Measurements from ENCODE around the gene ENTR1.

Gene ENTR1

GRCh38 chr9:136376457-136376856 is 34.0 kb downstream of the ENTR1 start:
- DNase-seq (ENCODE audit: low read depth): no peak

GRCh38 chr9:136375096-136375495 is 35.3 kb downstream of the ENTR1 start:
- DNase-seq (ENCODE audit: low read depth): no peak

GRCh38 chr9:136374183-136374575 is 36.2 kb downstream of the ENTR1 start:
- no peak for DNase-seq (ENCODE audit: low read depth)

- DNase-seq (ENCODE audit: low read depth): no peak
These were observed 36.9 kb downstream of the ENTR1 start, which contains the start of gene CARD9 for GRCh38 chr9:136373300-136374182. TSS of gene CARD9 (minus strand) at chr9:136373669. CDS start at chr9:136372078, 1,591 bp downstream.

GRCh38 chr9:136372561-136373299 is 37.7 kb downstream of the ENTR1 start:
- no peak for DNase-seq (ENCODE audit: low read depth)

- no peak for DNase-seq (ENCODE audit: low read depth)
These were observed 38.4 kb downstream of the ENTR1 start for GRCh38 chr9:136372006-136372405.

- DNase-seq (ENCODE audit: low read depth): no peak
These were observed 38.9 kb downstream of the ENTR1 start for GRCh38 chr9:136371533-136371880.

GRCh38 chr9:136370687-136371532 is 39.5 kb downstream of the ENTR1 start:
- DNase-seq (ENCODE audit: low read depth): no peak

- no peak for DNase-seq (ENCODE audit: low read depth)
These were observed 40.4 kb downstream of the ENTR1 start for GRCh38 chr9:136370037-136370436.

GRCh38 chr9:136368190-136368589 is 42.2 kb downstream of the ENTR1 start:
- no peak for DNase-seq (ENCODE audit: low read depth)

- DNase-seq (ENCODE audit: low read depth): no peak
These were observed 42.9 kb downstream of the ENTR1 start for GRCh38 chr9:136367296-136368145.

- no peak for DNase-seq (ENCODE audit: low read depth)
These were observed 43.6 kb downstream of the ENTR1 start for GRCh38 chr9:136366826-136367225.

GRCh38 chr9:136365775-136366222 is 44.6 kb downstream of the ENTR1 start:
- no peak for DNase-seq (ENCODE audit: low read depth)

GRCh38 chr9:136364942-136365774 is 45.3 kb downstream of the ENTR1 start:
- DNase-seq (ENCODE audit: low read depth): no peak

- DNase-seq (ENCODE audit: low read depth): no peak
These were observed 46.3 kb downstream of the ENTR1 start for GRCh38 chr9:136363949-136364748.

- peak; percentile 93 for DNase-seq (ENCODE audit: low read depth)
These were observed 47.1 kb downstream of the ENTR1 start, which contains the start of gene DNLZ for GRCh38 chr9:136363106-136363948. TSS of gene DNLZ (minus strand) at chr9:136363744. CDS start at chr9:136363714, 30 bp downstream.

GRCh38 chr9:136362450-136362784 is 48.0 kb downstream of the ENTR1 start:
- no peak for DNase-seq (ENCODE audit: low read depth)

- no peak for DNase-seq (ENCODE audit: low read depth)
These were observed 48.5 kb downstream of the ENTR1 start for GRCh38 chr9:136361754-136362449.

Data from stimulated activated CD8-positive, alpha-beta memory T cell treated with anti-CD3 and anti-CD28 coated beads, Interleukin-15, amount 100 ng/mL, for 24 hours (primary cell).